HG02973 (cell line): ENCODE data around the gene SWT1.
"Not testable (repeated sequence)": the region's sequence is repeated elsewhere in the genome, so short reads cannot be mapped to it uniquely, and the experiment has no call there.

ENCODE experiments used
- ATAC-seq: cut with Tn5 transposase; IDR thresholded peaks from one replicate; pipeline ENCODE4 v1.9.1; 2021; ENCODE audit warnings: moderate library complexity; ENCODE audit not compliant: unreplicated experiment

SWT1 gene

DNA sequence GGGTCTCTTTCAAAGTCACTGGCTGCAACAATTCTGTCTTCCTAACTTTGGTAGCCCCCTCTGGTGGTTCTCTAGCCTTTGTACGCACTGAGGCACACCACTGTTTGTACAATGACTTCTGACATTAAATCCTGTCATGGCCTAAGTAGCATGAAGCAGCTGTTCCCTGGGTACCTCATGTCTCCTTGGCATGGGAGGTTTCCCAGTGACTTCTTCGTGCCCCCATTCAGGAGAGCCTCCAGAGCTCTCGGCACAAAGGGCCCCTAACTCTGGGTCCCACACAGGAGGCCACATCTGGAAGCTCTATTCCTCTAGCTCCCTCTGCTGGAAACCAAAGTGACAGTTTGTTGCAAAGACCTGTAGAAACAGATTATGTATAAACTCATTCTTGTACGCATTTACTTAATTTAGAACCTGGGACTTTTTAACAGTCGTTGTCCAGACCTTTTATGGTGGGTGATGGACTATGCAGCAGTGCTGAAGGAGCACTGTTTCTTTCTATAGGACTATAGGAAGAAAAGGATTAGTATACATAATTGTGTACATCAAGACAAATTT is 13.4 kb downstream of the SWT1 start:
- peak; percentile 87 for ATAC-seq

DNA sequence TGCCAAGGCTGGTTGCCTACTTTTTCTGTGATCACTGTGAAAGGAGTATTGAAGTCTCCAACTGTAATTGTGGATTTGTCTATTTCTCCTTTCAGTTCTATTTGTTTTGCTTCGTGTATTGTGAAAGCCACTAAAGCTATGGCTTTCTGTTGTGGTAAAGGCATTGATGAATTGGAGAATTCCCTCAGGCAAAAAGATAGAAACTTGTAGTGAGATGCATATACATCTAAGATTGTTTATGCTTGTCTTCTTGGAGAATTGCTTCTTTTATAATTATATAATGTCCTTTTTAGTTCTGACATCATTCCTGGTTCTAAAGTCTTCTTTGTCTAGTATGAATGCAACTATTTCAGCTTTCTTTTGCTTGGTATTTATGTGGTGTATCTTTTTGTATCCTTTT is 36.8 kb downstream of the SWT1 start:
- ATAC-seq: no peak

DNA sequence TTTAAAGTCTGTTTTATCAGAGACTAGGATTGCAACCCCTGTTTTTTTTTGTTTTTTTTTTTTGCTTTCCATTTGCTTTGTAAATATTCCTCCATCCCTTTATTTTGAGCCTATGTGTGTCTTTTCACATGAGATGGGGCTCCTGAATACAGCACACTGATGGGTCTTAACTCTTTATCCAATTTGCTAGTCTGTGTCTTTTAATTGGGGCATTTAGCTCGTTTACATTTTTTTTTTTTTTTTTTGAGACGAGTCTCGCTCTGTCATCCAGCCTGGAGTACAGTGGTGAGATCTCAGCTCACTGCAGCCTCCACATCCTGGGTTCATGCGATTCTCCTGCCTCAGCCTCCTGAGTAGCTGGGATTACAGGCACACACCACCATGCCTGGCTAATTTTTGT is 41.7 kb downstream of the SWT1 start:
- not testable (repeated sequence) for ATAC-seq

GRCh38 chr1:185200889-185201288 is 43.9 kb downstream of the SWT1 start:
- ATAC-seq: no peak

DNA sequence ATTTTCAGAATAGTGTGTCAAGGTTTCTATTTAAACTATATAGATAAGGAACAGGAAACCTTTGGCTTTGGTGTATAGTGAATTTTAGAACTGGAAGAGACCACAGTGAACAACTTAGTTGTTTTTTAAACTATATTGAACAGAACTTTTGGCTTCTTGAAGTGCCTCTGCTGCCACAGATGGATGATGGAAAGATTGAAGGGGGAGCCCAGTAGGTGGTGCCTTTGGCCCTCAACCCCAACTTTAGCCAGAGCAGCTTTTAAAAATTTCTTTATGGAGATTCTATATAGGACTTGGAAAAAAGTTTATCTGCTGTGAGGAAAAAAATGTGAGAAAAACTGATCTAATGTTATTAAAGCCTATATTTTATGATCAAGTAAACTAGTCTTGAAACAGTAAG is 50.2 kb downstream of the SWT1 start:
- no peak for ATAC-seq

DNA sequence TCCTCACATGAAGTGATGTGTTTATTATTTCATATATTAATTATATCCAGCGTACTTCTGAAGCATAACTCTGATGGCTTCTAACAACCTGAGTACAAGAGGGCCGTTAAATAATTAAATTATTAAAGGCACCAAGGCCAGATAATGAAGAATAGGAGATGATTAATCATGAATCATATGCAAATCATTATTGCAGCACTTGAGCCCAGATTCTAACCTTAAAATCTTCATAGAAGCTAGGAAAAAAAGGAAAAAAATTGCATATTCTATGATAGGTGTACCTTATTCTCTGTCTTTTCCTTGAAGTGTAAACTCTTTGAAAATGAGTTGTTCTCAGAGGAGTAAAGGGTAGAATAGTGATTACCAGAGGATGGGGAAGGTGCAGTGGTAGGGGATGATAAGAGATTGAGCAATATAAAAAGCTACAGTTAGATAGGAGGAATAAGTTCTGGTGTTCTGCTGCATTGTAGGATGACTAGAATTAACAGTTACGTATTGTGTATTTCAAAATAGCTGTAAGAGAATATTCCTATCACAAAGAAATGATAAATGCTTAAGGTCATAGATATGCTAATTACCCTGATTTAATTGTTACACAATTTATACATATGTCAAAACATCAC is 51.1 kb downstream of the SWT1 start:
- ATAC-seq: no peak

GRCh38 chr1:185208626-185209180 is 51.7 kb downstream of the SWT1 start:
- ATAC-seq: no peak

DNA sequence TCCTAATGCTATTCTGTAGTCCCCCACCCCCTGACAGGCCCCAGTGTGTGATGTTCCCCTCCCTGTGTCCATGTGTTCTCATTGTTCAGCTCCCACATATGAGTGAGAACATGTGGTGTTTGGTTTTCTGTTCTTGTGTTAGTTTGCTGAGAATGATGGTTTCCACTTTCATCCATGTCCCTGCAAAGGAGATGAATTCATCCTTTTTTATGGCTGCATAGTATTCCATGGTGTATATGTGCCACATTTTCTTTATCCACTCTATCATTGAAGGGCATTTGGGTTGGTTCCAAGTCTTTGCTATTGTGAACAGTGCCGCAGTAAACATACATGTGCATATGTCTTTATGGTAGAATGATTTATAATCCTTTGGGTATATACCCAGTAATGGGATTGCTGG is 52.4 kb downstream of the SWT1 start:
- not testable (repeated sequence) for ATAC-seq

GRCh38 chr1:185213091-185213490 is 56.1 kb downstream of the SWT1 start:
- no peak for ATAC-seq

GRCh38 chr1:185215911-185216310 is 58.9 kb downstream of the SWT1 start:
- ATAC-seq: no peak

DNA sequence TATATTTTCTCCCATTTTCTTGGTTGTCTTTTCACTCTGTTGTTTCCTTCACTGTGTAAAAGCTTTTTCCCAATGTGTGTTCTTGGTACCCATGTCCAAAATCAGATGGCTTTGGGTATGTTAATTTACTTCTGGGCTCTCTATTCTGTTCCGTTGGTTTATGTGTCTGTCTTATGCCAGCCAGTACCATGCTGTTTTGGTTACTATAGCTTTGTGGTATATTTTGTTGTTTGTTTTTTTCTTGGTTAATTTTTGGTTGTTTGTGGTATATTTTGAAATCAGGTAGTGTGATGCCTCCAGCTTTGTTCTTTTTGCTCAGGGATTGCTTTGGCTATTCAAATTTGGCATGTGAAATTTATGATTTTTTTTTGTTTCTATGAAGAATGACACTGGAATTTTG is 67.2 kb downstream of the SWT1 start:
- no peak for ATAC-seq

DNA sequence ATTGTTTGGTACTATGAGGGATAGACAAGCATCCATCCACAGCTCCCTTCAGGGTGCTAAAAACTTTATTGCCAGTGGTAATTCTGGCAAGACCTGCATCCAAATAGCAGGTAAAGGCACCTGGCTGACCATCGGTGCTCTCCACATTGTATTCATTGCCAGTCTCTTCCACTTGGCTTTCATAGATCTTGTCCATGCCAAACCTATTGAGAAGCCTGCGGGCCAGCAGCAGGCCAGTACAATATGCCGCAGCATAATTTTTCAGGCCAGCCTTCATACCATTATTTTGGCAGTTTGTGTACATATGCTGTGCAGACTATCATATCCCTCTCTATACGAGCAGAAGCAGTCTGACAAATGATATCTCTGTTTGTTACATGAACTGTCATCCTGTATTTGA is 70.2 kb downstream of the SWT1 start:
- ATAC-seq: no peak

DNA sequence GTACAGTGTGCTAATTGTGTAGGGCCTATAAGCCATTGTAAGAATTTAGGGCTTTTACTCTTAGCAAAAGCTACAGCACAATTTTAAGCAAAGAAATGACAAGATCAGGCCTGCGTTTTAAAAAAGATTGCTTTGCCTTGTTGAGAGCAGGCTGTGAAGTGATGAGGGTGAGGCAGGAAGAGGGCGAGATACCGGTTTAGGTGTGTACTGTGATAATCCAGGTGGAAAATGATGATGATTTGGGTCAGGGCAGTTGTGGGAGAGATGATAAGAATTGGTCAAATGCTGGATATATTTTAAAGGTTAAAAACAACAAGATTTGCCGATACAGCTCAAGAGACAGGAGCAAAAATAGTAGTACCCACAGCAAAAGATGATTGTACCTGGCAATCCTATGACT is 72.0 kb downstream of the SWT1 start:
- ATAC-seq: no peak

GRCh38 chr1:185229981-185230380 is 73.0 kb downstream of the SWT1 start:
- no peak for ATAC-seq

DNA sequence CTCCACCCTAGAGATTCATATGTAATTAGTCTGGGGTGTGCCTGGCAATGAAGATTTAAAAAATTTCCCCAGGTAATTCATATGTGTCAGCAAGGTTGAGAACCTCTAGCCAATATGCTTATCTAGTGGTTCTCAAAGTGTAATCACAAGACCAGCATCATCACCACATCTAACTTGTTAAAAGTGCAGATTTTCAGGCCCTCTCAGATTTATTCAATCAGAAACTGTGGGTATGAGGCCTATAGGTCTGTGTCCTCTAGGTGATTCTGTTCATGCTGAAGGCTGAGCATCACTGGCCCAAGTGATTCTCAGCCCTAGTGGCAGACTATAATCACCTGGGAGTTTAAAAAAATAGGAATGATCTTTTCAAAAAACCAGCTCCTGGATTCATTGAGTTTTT is 75.9 kb downstream of the SWT1 start:
- ATAC-seq: no peak

DNA sequence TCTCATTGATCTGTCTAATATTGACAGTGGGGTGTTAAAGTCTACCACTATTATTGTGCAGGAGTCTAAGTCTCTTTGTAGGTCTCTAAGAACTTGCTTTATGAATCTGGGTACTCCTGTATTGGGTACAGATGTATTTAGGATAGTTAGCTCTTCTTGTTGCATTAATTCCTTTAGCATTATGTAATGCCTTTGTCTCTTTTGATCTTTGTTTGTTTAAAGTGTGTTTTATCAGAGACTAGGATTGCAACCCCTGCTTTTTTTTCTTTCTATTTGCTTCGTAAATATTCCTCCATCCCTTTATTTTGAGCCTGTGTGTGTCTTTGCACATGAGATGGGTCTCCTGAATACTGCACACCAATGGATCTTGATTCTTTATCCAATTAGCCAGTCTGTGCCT is 77.2 kb downstream of the SWT1 start:
- ATAC-seq: not testable (repeated sequence)

DNA sequence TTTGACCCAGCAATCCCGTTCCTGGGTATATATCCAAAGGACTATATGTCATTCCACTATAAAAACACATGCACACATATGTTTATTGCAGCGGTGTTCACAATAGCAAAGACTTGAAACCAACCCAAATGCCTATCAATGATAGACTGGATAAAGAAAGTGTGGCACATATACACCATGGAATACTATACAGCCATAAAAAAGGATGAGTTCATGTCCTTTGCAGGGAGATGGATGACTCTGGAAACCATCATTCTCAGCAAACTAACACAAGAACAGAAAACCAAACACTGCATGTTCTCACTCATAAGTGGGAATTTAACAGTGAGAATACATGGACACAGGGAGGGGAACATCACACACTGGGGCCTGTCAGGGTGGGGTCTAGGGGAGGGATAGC is 80.2 kb downstream of the SWT1 start:
- not testable (repeated sequence) for ATAC-seq

DNA sequence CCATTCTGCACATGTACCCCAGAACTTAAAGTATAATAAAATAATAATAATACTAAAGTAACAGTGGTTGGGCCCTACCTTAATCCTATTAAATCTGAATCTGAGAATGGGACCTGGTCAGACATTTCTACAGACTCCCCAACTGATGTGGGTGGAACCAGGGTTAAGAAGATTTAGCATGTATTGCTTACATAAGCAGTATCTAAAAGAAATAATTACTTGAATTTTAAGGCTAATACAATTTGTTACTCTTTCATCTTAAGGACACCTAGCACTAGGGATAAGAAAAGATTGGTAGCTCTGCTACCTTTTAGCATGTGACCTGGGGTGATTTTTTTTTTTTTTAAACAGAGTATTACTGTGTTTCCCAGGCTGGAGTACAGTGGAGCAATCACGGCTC is 80.7 kb downstream of the SWT1 start:
- no peak for ATAC-seq

DNA sequence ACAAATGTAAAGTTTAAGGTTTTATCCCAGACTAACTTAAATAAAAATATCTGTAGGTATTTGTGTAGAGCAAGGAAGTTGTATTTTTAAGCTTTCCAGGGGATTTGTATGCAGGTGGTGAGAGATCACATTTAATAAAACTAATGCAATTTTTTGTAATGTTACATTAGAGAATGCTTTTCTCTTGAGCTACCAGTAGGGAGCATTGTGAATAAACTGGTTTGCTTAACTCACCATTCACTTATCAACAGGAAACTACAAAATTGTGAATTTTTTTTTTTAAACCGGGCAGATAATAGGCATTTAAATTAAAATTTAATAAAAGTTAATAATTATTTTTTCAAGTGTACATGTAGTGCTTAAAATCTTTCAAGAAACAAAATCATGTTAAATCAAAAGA is 81.5 kb downstream of the SWT1 start:
- no peak for ATAC-seq

DNA sequence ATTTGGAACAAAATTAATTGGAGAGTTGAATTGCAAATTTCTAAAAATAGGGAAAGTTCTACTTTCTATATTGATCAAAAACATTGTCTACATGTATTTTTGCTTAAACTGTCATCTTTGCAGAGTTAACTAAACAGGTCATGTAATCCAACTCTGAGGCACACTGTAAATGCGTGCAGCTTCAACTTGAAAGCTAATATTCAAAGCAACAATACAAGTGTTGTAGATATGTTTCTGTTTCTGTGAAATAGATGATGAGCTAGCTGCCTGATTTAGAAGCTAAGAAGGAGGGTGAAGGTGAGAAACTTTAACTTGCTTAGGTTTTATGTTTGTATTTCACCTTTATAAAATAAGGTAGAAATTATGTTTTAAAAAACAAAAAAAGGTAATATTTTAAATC is 82.9 kb downstream of the SWT1 start:
- no peak for ATAC-seq

GRCh38 chr1:185241127-185241526 is 84.2 kb downstream of the SWT1 start:
- no peak for ATAC-seq

DNA sequence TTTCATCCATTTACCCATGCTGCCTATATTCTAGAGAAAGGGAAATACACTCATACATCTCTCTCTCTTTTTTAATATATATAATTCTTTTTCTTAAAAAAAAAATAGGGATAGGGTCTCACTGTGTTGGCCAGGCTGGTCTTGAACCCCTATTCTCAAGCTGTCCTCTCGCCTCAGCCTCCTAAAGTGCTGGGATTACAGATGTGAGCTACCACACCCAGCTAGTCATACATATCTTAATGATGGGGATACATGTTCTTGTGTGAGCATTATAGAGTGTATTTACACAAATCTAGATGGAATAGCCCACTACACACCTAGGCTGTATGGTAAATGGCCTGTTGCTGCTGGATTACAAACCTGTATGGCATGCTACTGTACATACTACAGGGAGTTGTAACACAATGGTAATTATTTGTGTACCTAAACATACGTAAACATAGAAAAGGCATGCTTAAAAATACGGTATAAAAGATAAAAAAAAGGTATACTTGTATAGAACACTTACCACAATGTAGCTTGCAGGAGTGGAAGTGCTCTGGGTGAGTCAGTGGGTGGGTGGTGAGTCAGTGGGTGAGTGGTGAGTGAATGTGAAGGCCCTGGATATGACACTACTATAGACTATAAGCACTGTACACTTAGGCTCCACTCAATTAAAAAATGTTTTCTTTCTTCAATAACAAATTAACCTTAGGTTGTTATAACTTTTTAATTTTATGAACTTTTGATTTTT is 87.2 kb downstream of the SWT1 start:
- no peak for ATAC-seq
